Measurements from ENCODE around the gene ZNRF2. TPM values are rescaled to one million over a fixed set of nuclear protein-coding genes. Genes with fewer than 3 reads are reported as not detected.

The ZNRF2 gene
- total RNA-seq (2012; rRNA removed): 3.3 and 4.6 TPM in 2 replicates

- peaks cover 7% of the 10 kb centered on the region for H3K4me1 ChIP-seq (ENCODE audit: control insufficient read depth, insufficient read depth, low read length)
- no peaks in the 10 kb centered on the region for H3K9me3 ChIP-seq (replicated peaks; ENCODE audit: low read length)
- no peaks in the 10 kb centered on the region for H3K36me3 ChIP-seq (ENCODE audit: insufficient read depth, low read length)
- H3K4me3 ChIP-seq (ENCODE audit: low read length): peak within 1 kb of the TSS; percentile 79
- peak within 1 kb of the TSS; percentile 88 for H3K9ac ChIP-seq (ENCODE audit: low read depth, low read length)
- H3K27me3 ChIP-seq (ENCODE audit: control insufficient read depth, insufficient read depth, low read length): no peaks in the 10 kb centered on the region
- H3K4me2 ChIP-seq (ENCODE audit: low read length): peak within 1 kb of the TSS; percentile 93
Observed at GRCh38 chr7:30284298-30285066, at the start of gene ZNRF2. ZNRF2 (plus strand) TSS chr7:30284597; CDS start chr7:30285358, 761 bp downstream.

- H3K36me3 ChIP-seq (ENCODE audit: insufficient read depth, low read length): no peaks in the 10 kb centered on the region
- no peak overlapping the region for H3K4me2 ChIP-seq (ENCODE audit: low read length)
- H3K4me1 ChIP-seq (ENCODE audit: control insufficient read depth, insufficient read depth, low read length): peaks cover 5% of the 10 kb centered on the region
Observed at GRCh38 chr7:30237271-30237695, 47.1 kb upstream of the ZNRF2 start.

GRCh38 chr7:30238721-30239441 is 45.5 kb upstream of the ZNRF2 start:
- Histone ChIP-seq H3K4me3 (ENCODE audit: low read length) (no peak overlapping the region), H3K36me3 (ENCODE audit: insufficient read depth, low read length) (no peaks in the 10 kb centered on the region), H3K4me2 (ENCODE audit: low read length) (no peak overlapping the region), H3K9ac (ENCODE audit: low read depth, low read length) (no peak overlapping the region), H3K4me1 (ENCODE audit: control insufficient read depth, insufficient read depth, low read length) (peaks cover 5% of the 10 kb centered on the region), H3K9me3 (replicated peaks; ENCODE audit: low read length) (no peaks in the 10 kb centered on the region), H3K27me3 (ENCODE audit: control insufficient read depth, insufficient read depth, low read length) (peaks cover 8% of the 10 kb centered on the region)

More at GRCh38 chr7:30237271-30237695, 47.1 kb upstream of the ZNRF2 start:
- no peak overlapping the region for H3K9ac ChIP-seq (ENCODE audit: low read depth, low read length)
- H3K27me3 ChIP-seq (ENCODE audit: control insufficient read depth, insufficient read depth, low read length): peaks cover 8% of the 10 kb centered on the region
- no peaks in the 10 kb centered on the region for H3K9me3 ChIP-seq (replicated peaks; ENCODE audit: low read length)
- H3K4me3 ChIP-seq (ENCODE audit: low read length): no peak overlapping the region

GRCh38 chr7:30240106-30240800 is 44.1 kb upstream of the ZNRF2 start:
- H3K9ac ChIP-seq (ENCODE audit: low read depth, low read length): no peak overlapping the region
- no peak overlapping the region for H3K4me2 ChIP-seq (ENCODE audit: low read length)
- no peak overlapping the region for H3K4me3 ChIP-seq (ENCODE audit: low read length)
- peaks cover 5% of the 10 kb centered on the region for H3K4me1 ChIP-seq (ENCODE audit: control insufficient read depth, insufficient read depth, low read length)
- no peaks in the 10 kb centered on the region for H3K9me3 ChIP-seq (replicated peaks; ENCODE audit: low read length)
- H3K36me3 ChIP-seq (ENCODE audit: insufficient read depth, low read length): no peaks in the 10 kb centered on the region
- peaks cover 13% of the 10 kb centered on the region for H3K27me3 ChIP-seq (ENCODE audit: control insufficient read depth, insufficient read depth, low read length)

GRCh38 chr7:30241767-30242166 is 42.6 kb upstream of the ZNRF2 start:
- Histone ChIP-seq H3K4me3 (ENCODE audit: low read length) (no peak overlapping the region), H3K36me3 (ENCODE audit: insufficient read depth, low read length) (no peaks in the 10 kb centered on the region), H3K4me2 (ENCODE audit: low read length) (no peak overlapping the region)

GRCh38 chr7:30244340-30244739 is 40.1 kb upstream of the ZNRF2 start:
- Histone ChIP-seq H3K9ac (ENCODE audit: low read depth, low read length) (no peak overlapping the region), H3K4me3 (ENCODE audit: low read length) (no peak overlapping the region), H3K4me1 (ENCODE audit: control insufficient read depth, insufficient read depth, low read length) (peaks cover 1% of the 10 kb centered on the region), H3K4me2 (ENCODE audit: low read length) (no peak overlapping the region), H3K9me3 (replicated peaks; ENCODE audit: low read length) (no peaks in the 10 kb centered on the region), H3K27me3 (ENCODE audit: control insufficient read depth, insufficient read depth, low read length) (peaks cover 28% of the 10 kb centered on the region), H3K36me3 (ENCODE audit: insufficient read depth, low read length) (no peaks in the 10 kb centered on the region)

More at GRCh38 chr7:30241767-30242166, 42.6 kb upstream of the ZNRF2 start:
- no peak overlapping the region for H3K9ac ChIP-seq (ENCODE audit: low read depth, low read length)
- H3K9me3 ChIP-seq (replicated peaks; ENCODE audit: low read length): no peaks in the 10 kb centered on the region
- peaks cover 5% of the 10 kb centered on the region for H3K4me1 ChIP-seq (ENCODE audit: control insufficient read depth, insufficient read depth, low read length)
- H3K27me3 ChIP-seq (ENCODE audit: control insufficient read depth, insufficient read depth, low read length): peaks cover 21% of the 10 kb centered on the region

GRCh38 chr7:30245913-30246312 is 38.5 kb upstream of the ZNRF2 start:
- Histone ChIP-seq H3K9ac (ENCODE audit: low read depth, low read length) (no peak overlapping the region), H3K27me3 (ENCODE audit: control insufficient read depth, insufficient read depth, low read length) (peaks cover 28% of the 10 kb centered on the region), H3K4me3 (ENCODE audit: low read length) (no peak overlapping the region), H3K36me3 (ENCODE audit: insufficient read depth, low read length) (no peaks in the 10 kb centered on the region), H3K9me3 (replicated peaks; ENCODE audit: low read length) (no peaks in the 10 kb centered on the region), H3K4me2 (ENCODE audit: low read length) (no peak overlapping the region), H3K4me1 (ENCODE audit: control insufficient read depth, insufficient read depth, low read length) (no peaks in the 10 kb centered on the region)

GRCh38 chr7:30246392-30246791 is 38.0 kb upstream of the ZNRF2 start:
- Histone ChIP-seq H3K4me2 (ENCODE audit: low read length) (no peak overlapping the region), H3K4me1 (ENCODE audit: control insufficient read depth, insufficient read depth, low read length) (no peaks in the 10 kb centered on the region), H3K36me3 (ENCODE audit: insufficient read depth, low read length) (no peaks in the 10 kb centered on the region), H3K4me3 (ENCODE audit: low read length) (no peak overlapping the region), H3K27me3 (ENCODE audit: control insufficient read depth, insufficient read depth, low read length) (peaks cover 28% of the 10 kb centered on the region), H3K9ac (ENCODE audit: low read depth, low read length) (no peak overlapping the region), H3K9me3 (replicated peaks; ENCODE audit: low read length) (no peaks in the 10 kb centered on the region)

- no peak overlapping the region for H3K9ac ChIP-seq (ENCODE audit: low read depth, low read length)
- no peaks in the 10 kb centered on the region for H3K36me3 ChIP-seq (ENCODE audit: insufficient read depth, low read length)
- H3K4me1 ChIP-seq (ENCODE audit: control insufficient read depth, insufficient read depth, low read length): peaks cover 2% of the 10 kb centered on the region
- peaks cover 20% of the 10 kb centered on the region for H3K27me3 ChIP-seq (ENCODE audit: control insufficient read depth, insufficient read depth, low read length)
- H3K4me3 ChIP-seq (ENCODE audit: low read length): no peak overlapping the region
- no peaks in the 10 kb centered on the region for H3K9me3 ChIP-seq (replicated peaks; ENCODE audit: low read length)
- H3K4me2 ChIP-seq (ENCODE audit: low read length): no peak overlapping the region
Observed at GRCh38 chr7:30247541-30248401, 36.6 kb upstream of the ZNRF2 start.

GRCh38 chr7:30249316-30249715 is 35.1 kb upstream of the ZNRF2 start:
- Histone ChIP-seq H3K9ac (ENCODE audit: low read depth, low read length) (no peak overlapping the region), H3K27me3 (ENCODE audit: control insufficient read depth, insufficient read depth, low read length) (peaks cover 18% of the 10 kb centered on the region), H3K4me1 (ENCODE audit: control insufficient read depth, insufficient read depth, low read length) (peaks cover 10% of the 10 kb centered on the region), H3K4me2 (ENCODE audit: low read length) (no peak overlapping the region), H3K4me3 (ENCODE audit: low read length) (no peak overlapping the region), H3K9me3 (replicated peaks; ENCODE audit: low read length) (no peaks in the 10 kb centered on the region), H3K36me3 (ENCODE audit: insufficient read depth, low read length) (no peaks in the 10 kb centered on the region)
